Endometrial microvascular endothelial cells (primary cell): Measurements from ENCODE around the gene APRT. TPM values are rescaled to one million over a fixed set of nuclear protein-coding genes. Genes with fewer than 3 reads are reported as not detected.

Source experiments
- in situ Hi-C: cut with HindIII; loops from 2 replicates; pipeline ENCODE4 v1.10.0; 2017; ENCODE audit warnings: low sequenced_read_pairs, low pct_unique_long_range_greater_than_20kb; ENCODE audit errors: inconsistent ontology term
- total RNA-seq: library from RNA; depleted of rRNA; stranded (reverse); fragments of >200 nt; gene quantifications from one replicate; pipeline ENCODE4 v1.2.3, GENCODE V29; 2015; ENCODE audit errors: inconsistent ontology term

APRT gene
- total RNA-seq, 1 donor from 2014 or later, result 253 TPM

DNA sequence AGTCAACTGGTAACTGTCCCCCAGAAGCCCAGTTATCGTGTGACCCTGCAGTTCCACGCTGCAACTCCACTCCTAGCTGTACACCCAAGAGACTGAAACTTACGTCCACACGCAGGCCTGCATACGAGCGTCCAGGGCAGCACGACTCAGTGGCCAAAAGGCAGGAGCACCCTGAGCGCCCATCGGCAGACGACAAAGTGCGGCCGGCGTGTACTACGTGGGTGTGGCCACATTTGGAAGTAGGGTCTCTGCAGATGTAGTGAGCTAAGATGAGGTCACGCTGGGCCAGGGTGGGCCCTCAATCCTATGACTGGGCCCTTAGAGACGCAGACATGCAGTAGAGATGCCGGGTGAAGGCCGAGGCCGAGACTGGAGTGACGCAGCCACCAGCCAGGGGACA is 31.5 kb upstream of the APRT start:
- in situ Hi-C loops, result no loop called here

DNA sequence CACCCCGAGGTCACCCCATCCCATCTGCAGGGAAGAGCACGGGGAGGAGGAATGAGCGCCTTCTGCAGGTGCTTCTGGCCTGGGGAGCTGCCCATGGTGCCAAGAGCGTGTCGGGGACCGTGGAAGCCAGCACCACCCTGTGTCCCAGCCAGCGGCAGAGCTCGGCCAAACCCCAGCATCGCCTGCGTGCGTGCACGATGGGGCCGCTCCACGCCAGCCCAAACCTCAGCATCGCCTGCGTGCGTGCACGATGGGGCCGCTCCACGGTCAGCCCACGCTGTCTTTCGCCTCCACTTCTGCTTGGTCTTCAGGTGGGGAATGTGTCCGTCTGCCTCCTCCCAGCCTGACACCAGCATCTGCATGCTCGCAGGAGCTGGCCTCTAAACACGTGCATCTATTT is 31.1 kb upstream of the APRT start:
- in situ Hi-C loops, result no loop called here

DNA sequence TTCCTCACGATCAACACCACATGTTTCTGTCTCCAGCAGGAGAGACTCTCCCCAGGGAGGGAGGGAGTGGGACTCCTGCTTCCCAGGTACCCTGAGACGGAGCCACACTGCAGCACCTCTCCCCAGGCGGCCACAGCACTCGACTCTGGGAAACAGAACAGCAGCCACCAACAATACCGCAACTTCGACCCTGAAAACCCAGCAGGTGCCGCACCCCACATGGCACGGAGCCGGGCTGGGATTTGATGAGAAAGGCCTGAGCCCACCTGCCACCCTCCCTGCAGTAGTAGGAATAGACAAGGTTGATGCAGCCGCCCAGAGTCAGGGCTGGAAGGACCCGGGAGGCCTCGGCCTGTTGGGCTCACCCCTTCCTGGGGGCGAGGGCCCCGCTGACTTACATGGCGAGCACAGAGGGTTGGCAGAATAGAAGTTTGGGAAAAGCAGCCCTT is 30.6 kb upstream of the APRT start:
- in situ Hi-C loops, result no loop called here

DNA sequence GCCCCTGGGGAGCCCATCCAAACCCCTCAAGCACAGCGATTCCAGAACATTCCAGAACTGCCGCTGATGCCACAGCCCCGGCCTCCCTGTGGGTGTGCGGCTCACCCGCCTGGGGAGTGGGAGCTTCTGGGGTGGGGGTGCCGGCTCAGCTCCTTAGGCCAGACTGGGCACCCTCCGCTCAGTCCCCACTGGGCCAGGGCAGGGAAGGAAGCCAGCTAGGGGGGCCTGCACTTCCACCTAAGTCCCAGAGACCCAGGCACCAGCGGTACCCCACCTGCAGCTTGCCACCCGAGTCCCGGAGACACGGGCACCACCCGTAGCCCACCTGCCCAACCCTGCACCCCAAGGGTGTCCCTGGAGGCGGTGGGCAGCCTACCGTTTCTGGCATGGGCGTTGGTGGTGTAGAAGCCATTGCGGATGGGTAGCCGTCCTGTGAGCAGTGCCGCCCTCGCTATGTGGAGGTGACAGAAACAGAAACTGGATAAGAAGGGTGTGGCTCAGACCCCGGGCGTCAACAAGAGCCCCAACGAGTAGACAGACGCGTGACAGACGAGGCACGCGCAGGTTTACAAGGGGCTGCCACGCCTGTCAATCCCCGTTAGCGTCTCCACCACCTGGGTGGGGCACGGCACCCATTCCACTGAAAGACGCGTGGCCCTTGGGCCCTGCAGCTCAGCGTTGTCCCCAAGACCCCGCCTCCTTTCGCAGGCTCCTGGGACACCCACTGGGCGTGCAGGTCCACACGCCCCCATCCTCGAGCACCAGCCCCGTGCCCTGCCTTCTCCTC is 30.0 kb upstream of the APRT start:
- in situ Hi-C loops, result no loop called here

DNA sequence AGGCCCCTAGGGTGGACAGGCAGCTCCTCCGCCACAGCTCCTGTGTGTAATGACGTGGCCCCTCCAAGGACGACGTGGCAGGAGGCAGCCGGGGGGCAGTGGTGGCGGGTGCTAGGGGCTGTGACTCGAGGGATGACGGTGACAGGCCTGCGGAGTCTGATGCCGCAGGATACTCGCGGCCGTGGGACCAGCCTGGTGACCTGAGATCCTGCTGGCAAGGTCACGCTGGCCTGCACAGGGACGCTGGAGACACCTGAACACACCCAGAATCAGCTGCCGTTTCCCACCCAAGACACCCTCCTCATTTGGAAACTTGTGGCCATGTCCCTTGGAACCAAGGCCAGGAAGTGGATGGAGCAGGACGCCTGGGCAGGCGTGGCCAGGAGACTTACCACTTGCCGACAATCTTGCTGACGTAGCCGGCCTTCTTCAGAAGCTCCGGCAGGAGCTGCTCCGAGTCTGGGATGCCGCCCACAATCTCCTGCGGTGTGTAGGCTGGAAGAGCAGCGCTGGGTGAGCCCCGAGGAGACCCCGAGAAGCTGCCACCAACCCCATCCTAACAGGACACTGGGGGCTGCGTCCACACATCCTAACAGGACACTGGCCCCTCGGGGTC is 29.0 kb upstream of the APRT start:
- in situ Hi-C loops, result no loop called here

DNA sequence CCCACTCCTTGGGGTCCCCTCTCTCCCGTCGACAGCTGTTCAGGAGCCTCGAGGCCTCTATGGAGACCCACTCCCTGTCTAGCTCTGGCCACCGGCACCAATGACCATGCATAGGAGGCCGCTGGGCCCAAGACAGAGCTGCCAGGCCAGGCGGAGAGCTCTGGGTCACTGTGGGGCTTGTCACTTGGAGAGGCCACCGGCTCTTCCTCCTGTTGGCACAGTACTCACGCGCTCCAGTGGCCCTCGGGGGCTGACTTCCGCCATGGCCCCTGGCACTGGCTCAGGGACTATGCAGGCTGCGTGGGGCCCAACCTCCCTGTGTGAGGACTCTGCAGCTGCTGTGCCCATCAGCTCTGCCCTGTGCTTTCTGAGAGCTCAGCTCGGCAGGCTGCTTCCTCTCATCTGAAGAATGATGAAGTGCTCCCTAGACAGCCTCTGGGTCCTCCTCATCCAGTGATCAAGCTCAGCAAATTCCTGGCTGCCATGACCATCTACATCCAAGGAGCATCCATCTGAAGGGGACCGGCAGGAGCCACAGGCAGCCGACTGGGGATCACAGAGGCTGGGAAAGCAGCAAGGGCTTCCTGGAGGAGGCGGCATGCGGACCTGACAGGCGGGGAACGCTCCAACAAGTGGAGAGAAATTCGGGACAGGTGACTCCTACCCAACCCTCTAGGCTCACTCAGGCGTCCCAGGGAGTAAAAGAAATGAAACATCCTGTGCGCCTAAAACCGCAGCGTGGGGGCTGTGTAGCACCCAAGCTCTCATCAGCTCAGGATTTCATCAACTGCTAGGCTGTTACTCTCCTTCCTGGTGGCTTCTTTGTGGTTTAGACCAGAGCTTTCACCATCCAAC is 28.2 kb upstream of the APRT start:
- in situ Hi-C loops, result no loop called here

DNA sequence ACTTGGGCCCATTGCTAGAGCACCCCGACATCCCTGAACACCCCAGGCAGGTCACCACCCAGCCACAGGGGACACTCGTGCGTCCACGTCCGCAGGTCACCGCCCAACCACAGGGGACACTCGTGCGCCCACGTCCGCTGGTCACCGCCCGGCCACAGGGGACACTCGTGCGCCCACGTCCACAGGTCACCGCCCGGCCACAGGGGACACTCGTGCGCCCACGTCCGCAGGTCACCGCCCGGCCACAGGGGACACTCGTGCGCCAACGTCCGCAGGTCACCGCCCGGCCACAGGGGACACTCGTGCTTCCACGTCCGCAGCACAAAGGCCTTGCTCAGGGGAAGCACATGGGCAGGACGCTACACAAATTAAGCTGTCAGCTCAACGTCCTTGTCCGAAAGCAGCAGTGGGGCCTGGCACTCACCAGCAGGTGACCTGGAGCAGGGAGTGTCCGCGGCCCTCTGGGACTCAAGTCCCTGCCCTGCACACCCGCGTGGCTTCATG is 27.4 kb upstream of the APRT start:
- in situ Hi-C loops, result no loop called here

DNA sequence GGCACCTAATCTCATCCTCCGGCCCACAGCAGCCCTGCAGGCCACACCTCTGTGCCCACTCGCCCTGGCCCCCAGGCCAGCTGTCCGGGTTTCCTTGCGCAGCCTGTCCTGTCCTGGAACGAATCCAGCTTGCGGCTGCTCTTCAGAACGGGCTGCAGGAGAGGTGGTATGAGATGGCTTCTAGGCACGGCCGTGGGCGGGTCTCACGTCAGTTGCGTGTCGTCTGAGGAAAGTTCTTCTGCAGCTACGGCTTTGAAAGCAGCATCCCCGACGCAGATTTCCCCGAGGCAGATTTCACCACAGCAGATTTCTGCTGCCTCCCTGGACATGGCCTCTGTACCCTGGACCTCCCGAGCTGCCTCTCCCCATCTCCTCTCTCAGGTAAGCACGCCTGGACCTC is 26.8 kb upstream of the APRT start:
- in situ Hi-C loops, result no loop called here

DNA sequence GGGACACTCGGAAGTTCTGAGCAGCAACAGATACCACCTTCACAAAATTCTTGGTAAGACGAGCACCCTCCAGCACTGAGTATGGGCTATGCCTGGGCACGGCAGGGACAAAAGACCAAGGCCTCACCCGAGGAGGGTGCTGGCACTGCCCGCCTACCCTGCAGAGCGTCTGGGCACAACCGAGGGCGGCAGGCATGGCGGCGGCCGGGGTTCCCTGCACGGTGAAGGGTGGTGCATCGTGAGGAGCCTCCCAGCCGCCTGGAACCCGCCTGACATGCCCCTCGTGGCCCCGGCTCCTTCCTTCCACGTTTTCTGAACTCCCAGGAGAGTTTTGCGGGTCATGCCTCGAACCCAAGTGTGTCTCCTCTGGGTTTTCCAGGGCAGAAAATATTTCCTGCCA is 26.1 kb upstream of the APRT start:
- in situ Hi-C loops, result no loop called here

DNA sequence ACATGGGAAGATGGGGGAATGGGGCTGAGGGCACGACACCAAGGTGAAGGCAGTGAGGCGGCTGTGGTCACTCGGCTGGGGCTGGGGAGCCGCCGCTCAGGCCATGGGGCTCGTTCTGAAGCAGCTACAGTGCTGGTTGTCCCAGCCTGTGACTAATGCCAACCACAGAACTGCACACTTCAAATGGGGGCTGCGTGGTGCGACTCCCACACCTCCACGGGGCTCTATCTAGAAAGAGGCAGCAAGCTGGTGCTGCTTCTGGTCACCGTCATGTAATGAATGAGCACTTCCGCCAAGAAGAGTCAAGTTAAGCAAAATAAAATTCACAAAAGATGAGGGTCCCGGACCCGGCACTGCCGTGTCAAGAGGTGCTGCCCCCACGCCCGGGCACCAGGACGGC is 25.1 kb upstream of the APRT start:
- in situ Hi-C loops, result no loop called here

DNA sequence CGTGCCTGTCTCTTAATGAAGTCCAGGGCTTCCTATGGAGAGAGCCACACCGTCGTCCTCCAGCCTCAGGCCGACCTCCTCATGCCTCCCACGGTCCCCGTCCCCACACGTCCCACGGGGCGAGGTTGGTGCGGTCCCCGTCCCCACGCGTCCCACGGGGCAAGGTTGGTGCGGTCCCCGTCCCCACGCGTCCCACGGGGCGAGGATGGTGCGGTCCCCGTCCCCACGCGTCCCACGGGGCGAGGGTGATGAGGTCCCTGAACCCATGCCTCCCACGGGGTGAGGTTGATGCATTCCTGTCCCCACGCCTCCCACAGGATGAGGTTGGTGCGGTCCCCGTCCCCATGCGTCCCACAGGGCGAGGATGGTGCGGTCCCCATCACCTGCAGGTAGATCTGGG is 24.1 kb upstream of the APRT start:
- in situ Hi-C loops, result no loop called here

DNA sequence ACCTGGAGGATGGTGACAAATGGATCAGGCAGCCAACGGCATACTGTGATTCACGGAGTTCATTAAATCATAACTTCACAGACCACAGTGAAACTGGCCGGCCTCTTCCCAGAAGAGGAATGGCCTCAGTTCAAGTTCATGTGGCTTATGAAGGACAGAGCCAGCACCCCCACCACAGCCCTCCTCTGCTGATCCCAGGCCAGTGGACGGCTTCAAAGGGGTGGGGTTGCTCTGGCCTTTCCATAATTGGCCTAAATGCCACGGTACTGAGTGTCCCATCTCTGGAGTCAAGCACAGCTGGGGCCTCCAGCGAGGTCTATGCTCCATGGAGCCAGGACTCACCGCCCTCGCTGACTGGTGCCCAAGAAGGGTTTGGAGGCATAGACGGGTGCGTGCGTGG is 23.7 kb upstream of the APRT start:
- in situ Hi-C loops, result no loop called here

DNA sequence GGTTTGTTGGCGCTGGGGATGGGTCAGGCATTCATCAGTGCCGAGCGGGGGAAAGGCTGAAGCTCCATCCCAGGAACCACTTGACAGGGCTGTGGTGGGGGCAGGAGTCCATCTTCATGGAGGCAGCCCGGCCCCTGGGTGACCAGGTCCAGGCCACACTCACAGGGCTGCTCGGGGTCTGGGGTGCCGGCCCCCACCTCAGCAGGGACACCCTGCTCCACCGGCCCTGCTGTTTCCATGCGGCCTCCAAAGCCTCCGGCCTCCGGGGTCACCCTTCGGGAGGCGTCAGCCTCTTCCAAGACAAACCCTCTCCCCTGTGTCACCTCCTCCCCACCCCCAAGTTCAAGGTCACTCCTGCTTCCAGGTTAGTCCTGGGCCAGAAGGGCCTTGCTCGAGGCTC is 22.9 kb upstream of the APRT start:
- in situ Hi-C loops, result no loop called here

DNA sequence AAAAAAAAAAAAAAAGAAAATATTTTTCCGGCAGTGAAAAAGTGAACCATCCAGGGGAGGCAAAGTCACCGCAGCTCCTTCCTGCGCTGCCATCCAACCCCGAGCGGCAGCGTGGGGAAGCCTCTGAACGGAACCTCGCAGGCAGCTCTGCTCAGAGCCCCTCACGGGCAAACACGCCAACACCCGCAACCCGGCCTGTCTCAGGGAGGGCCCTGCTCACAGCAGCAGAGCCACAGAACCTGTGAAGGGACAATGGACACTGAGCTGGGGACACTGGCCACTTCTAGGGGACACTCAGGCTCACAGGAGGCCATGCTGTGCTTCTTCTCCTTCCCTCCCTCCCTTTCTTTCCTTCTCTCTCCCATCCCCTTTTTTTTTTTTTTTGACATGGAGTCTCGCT is 21.4 kb upstream of the APRT start:
- in situ Hi-C loops, result no loop called here

DNA sequence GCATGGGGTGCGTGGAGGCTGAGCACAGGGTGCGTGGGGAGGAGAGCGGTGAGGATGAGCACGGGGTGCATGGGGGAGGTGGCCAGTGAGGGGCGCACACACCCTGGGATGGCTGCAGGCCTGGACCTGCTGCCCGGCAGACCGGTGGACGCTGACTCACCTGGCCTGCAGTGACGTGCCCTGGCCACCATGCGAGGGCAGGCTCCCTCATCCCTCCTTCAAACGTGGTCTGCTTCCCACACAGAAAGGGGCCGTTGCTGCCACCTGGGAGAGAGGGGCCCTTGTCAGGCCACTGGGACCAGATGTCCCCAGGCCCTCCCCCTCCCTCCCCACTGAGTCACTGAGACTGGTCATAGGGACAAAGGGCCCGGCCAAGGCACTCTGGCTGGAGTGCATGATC is 20.1 kb upstream of the APRT start:
- in situ Hi-C loops, result no loop called here

DNA sequence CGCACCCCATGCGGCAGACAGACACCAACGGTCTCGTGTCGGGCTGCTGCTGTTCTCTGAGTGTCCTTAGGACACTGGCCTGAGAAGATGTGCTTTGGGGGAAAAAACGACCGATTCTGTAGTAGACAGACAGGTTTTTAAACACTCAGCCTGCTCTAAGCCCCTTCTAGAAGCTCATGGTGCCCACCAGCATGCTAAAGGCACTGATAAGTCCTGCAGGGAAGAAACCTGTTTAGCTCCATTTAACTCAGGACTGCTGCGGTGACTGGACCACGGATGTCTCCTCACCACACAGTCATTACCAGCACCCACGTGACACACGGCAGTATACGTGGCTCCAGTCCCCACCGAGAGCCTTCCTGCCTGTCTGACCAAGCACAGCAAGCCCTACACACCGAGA is 19.1 kb upstream of the APRT start:
- in situ Hi-C loops, result no loop called here

DNA sequence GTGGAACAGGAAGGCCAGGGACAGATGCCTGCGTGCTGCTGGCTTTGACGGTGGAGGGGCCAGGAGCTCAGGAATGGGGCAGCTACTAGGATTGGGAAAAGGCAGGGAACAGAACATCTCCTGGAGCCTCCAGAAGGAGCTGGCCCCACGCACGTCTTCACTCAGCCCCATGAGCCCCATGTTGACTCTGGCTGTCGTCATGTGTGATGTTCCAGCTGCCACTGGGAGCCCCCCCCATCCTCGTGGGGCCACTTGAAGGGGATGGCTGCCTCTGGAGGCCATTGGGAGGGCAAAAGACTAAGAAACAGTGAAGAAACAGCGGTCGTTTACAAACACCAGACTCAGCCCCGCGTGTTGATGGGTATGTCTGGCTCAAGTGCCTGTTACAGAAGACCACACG is 18.5 kb upstream of the APRT start:
- in situ Hi-C loops, result no loop called here

DNA sequence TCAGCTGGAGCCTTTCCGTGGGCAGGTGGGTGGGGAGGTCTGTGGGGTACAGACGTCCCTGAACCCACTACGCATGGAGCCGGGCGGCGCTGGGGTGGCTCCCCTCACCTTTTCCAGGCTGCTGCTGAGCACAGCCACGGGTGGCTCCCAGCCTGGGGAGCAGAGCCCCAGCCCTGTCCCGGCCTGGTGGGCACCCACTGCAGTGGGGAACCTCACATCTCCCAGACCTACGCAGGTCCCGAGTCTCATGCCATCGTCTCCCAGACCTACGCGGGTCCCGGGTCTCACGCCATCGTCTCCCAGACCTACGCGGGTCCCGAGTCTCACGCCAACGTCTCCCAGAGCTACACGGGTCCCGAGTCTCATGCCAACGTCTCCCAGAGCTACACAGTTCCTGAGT is 17.0 kb upstream of the APRT start:
- in situ Hi-C loops, result no loop called here

DNA sequence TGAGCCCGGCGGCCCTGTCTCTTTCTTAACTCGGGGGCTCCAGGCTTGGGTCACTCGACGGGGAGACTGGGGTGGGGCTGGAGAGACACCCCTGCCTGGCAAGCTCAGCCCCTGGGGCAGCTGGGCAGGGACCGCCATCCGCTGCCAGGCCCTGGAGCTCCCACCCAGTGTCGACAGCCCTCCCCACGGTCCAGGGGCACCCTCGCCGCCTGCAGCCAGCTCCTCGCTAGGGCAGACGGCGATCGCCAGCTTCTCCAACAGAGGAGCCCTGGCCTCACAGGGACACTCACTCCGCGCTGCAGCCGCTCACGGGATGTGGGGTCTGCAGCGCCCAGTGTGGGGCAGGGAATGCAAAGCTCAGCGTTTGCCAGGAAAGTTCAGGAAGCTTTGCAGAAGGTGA is 16.0 kb upstream of the APRT start:
- in situ Hi-C loops, result no loop called here
